GM19468 (cell line): ENCODE measurements around the gene ZACN.
A peak's percentile ranks its signal among the peaks of the same experiment; 100 is the strongest.

Experiments
- ATAC-seq: cut with Tn5 transposase; IDR thresholded peaks from one replicate; pipeline ENCODE4 v1.9.1; 2021; ENCODE audit warnings: mild to moderate bottlenecking, moderate library complexity, moderate number of reproducible peaks; ENCODE audit not compliant: unreplicated experiment; ENCODE audit errors: extremely low read depth

The ZACN gene

GRCh38 chr17:76095943-76096342 is 17.0 kb downstream of the ZACN start:
- ATAC-seq: no peak

DNA sequence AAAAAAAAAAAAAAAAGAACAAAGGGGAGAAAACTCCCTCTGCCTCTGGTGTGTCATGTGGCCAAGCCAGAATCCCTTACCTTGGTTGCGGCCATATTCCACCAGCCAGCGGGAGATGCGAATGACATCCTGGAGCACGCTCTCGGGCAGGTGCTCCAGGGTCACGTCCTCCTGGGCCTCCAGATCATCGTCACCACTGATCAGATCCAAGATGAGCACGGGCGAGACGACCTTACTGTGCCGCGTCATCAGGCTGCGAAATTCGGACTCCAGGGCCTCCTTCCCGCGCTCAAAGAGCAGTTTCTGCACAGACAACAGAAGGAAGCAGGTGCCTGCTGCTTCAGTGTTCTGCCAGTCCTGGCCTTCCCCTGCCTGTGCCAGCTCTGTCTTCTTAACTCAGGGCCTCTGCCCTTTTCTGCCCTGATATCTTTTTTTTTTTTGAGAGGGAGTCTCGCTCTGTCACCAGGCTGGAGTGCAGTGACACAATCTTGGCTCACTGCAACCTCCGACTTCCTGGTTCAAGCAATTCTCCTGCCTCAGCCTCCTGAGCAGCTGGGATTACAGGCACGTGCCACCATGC is 18.8 kb downstream of the ZACN start:
- ATAC-seq: no peak

DNA sequence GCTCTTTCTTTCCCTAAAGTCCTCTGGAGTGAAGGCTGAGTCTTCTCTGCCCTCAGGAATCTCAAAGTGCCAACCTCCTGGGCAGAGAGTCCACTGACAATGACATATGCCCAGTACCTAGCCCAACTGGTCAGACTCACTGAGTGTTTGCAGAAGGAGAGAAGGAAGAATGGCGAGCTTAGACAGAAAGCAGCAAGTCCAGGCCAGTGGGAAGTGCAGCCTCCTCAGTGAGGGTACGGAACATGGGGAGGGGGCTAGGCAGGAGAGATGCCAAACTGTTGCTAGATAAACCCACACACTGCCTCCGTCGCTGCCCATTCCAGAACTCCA is 23.9 kb downstream of the ZACN start:
- ATAC-seq: no peak

DNA sequence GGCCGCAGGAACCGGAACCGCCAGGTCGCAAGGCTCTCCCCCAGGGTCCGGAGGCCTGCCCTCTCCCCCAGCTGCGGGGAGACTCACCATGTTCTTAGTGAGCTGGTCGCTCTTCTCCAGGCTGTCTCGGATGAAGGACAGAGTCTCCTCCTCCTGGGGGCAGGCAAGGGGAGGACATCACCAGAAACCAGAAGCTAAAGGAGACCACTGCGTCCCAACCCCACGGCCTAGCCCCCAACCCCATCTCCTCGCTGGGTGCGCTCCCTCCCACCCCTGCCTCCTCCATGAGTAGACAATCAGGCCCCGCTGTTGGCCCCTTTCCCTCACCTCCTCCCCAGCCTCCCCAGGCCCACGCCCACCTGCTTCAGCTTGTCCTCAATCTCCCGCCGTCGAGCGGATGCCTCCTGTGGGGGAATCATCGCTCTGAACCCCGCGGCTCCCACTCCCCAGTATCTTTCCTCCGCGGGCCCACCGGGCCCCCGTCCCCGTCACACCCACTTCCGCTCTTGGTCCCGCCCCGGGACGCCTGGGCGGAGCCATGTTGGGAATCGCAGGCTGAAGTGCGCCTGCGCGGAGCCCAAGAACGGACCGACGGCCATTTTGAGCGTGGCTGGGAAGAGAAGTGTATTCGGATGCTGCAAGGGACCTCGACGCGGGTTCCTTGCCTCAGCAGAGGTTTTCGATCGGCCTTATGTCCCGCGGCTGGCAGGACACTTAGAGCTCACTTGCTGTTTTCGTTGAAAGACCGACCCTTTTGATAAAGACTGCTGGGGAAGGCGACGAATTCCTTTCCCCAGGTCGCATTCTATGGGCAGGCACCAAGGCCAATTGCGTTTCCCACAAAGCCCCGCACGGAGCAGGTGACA is 24.5 kb downstream of the ZACN start, which contains the start of gene EXOC7:
Gene EXOC7, minus strand, starts transcription at position 514 of the 866 bp plus-strand sequence. Its CDS starts 95 bp downstream, at position 419.
- peak; percentile 46 for ATAC-seq

GRCh38 chr17:76104140-76104895 is 25.3 kb downstream of the ZACN start:
- ATAC-seq: no peak

DNA sequence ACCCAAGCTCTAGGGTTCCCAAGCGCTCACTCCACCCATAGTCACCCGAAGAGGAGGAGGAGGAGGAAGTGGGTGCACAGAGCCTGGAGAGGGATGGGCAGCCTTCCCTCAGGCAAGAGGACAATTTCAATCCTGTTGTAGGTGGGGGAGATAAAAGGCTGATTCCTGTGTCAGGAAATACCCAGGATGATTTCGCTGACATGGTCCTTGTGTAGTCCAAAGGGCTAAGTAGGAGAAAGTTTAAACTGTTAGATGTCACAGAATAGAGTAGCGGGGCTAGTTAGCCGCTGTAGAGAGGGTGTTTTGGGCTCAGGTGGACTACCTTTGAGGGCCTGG is 25.9 kb downstream of the ZACN start:
- ATAC-seq: no peak

- ATAC-seq: no peak
Measured at GRCh38 chr17:76106703-76107102, 27.7 kb downstream of the ZACN start.

DNA sequence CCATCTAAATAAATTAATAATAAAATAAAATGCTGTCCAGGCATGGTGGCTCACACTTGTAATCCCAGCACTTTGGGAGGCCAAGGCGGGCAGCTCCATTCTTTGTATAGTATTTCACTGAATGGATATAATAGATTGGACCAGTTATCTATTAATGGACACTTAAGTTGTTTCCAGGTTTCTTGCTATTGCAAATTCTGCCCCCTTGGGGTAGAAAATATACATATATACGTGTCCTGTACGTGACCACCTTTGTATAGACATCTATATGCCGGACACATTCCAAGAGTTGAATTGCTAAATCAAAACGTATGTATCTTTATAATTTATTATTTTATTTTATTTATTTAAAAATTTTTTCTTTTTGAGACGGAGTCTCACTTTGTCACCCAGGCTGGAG is 28.5 kb downstream of the ZACN start:
- no peak for ATAC-seq

DNA sequence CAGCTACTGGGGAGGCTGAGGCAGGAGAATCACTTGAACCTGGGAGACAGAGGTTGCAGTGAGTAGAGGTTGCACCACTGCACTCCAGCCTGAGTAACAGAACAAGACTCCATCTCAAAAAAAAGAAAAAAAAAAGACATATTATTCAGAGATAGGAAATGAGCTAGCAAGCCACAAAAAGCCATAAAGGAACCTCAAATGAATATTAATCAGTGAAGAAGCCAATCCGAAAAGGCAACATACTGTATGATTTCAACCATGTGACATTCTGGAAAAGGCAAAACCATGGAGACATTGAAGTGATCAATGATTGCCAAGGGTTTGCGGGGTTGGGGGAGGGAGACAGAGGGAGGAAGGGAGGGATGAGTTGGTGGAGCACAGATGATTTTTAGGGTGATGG is 33.0 kb downstream of the ZACN start:
- ATAC-seq: no peak

- no peak for ATAC-seq
Measured at GRCh38 chr17:76115138-76115754, 36.3 kb downstream of the ZACN start.

GRCh38 chr17:76119409-76120371 is 40.7 kb downstream of the ZACN start:
- no peak for ATAC-seq

DNA sequence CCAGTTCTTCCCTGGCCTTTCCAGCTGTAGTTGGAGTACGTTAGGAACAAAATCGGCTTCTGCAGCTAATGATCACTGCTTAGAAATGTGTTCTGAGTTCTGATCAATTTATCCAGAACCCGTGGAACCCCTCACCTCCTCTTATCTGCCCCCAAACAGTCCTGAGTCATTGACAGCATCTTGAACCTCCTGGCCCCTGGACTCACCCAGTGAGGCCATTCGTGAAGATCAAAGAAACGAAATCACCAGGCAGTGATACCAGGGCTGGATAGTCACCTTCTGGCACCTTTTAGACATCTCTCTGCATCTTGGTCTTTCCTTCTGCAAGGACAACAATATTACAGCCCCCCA is 41.7 kb downstream of the ZACN start:
- no peak for ATAC-seq

DNA sequence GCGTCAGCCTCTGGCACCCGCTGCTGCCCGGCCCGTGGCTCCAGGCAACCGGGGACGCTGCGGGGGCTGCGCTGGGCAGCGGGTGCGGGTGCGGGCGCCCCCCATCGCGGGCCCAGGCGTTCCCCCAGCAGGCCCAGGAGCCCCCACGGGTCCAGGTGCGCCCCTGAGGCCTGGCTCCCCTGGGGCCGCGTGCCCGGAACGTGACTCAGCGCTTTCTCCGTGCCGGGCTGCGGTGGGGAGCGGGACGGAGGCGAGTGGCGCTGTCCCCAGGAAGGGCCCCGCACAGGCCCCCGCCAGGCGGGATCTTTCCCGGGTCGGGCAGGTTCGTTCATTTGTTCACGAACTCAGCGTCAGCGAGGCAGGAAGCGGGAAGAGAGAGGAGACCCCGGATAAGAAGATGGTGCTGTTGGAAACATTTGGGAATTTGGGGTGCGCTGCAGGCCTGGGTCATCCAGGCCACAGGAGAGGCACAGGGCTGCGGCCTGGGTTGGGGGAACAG is 43.0 kb downstream of the ZACN start:
- no peak for ATAC-seq

GRCh38 chr17:76122431-76123190 is 43.6 kb downstream of the ZACN start:
- ATAC-seq: no peak

DNA sequence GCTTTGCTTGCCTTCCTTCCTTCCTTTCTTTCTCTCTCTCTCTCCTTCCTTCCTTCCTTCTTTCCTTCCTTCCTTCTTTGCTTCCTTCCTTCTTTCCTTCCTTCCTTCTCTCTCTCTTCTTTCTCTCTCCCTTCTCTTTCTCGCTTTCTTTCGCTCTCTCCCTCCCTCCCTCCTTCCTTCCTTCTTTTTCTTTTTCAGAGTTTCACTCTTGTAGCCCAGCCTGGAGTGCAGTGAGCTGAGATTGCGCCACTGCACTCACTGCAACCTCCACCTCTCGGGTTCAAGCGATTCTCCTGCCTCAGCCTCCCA is 44.2 kb downstream of the ZACN start:
- ATAC-seq: no peak

- no peak for ATAC-seq
Measured at GRCh38 chr17:76123749-76124581, 45.0 kb downstream of the ZACN start.

- ATAC-seq: no peak
Measured at GRCh38 chr17:76124582-76125390, 45.8 kb downstream of the ZACN start.

GRCh38 chr17:76125391-76125675 is 46.4 kb downstream of the ZACN start:
- no peak for ATAC-seq
